RPMI8226 (cell line): ENCODE data around the gene MAN2A2.
"Not testable (repeated sequence)": the region's sequence is repeated elsewhere in the genome, so short reads cannot be mapped to it uniquely, and the experiment has no call there.

Experiments
- DNase-seq: peaks from one replicate; pipeline ENCODE4 v3.0.0-alpha.2; 2015

The MAN2A2 gene

GRCh38 chr15:90871716-90872485, 31.2 kb upstream of the MAN2A2 start:
- peak; percentile 28 for DNase-seq

- no peak for DNase-seq
Measured at GRCh38 chr15:90872486-90873184, 30.5 kb upstream of the MAN2A2 start.

- no peak for DNase-seq
Measured at GRCh38 chr15:90873488-90873997, 29.6 kb upstream of the MAN2A2 start.

- DNase-seq, result no peak
Measured at GRCh38 chr15:90873998-90874605, 29.0 kb upstream of the MAN2A2 start.

GRCh38 chr15:90874986-90875385, 28.1 kb upstream of the MAN2A2 start:
- DNase-seq, result not testable (repeated sequence)

GRCh38 chr15:90875549-90875981, 27.5 kb upstream of the MAN2A2 start:
- DNase-seq, result no peak

- no peak for DNase-seq
Measured at GRCh38 chr15:90876046-90876445, 27.1 kb upstream of the MAN2A2 start.

GRCh38 chr15:90876512-90877170, 26.5 kb upstream of the MAN2A2 start:
- DNase-seq, result no peak

- no peak for DNase-seq
Measured at GRCh38 chr15:90877315-90877714, 25.8 kb upstream of the MAN2A2 start.

- DNase-seq, result no peak
Measured at GRCh38 chr15:90877996-90878395, 25.1 kb upstream of the MAN2A2 start.

- DNase-seq, result no peak
Measured at GRCh38 chr15:90878660-90879059, 24.4 kb upstream of the MAN2A2 start.

GRCh38 chr15:90879730-90880366, 23.3 kb upstream of the MAN2A2 start:
- DNase-seq, result no peak

- no peak for DNase-seq
Measured at GRCh38 chr15:90880381-90881145, 22.5 kb upstream of the MAN2A2 start.

GRCh38 chr15:90881181-90881977, 21.7 kb upstream of the MAN2A2 start:
- no peak for DNase-seq

- no peak for DNase-seq
Measured at GRCh38 chr15:90881978-90882721, 21.0 kb upstream of the MAN2A2 start.

GRCh38 chr15:90882781-90883525, 20.1 kb upstream of the MAN2A2 start:
- no peak for DNase-seq

- no peak for DNase-seq
Measured at GRCh38 chr15:90883526-90883975, 19.6 kb upstream of the MAN2A2 start.

- DNase-seq, result no peak
Measured at GRCh38 chr15:90883976-90884718, 19.0 kb upstream of the MAN2A2 start, which contains the start of gene FES. FES (plus strand) TSS chr15:90884504; CDS start chr15:90885046, 542 bp downstream.
